Neutrophil (primary cell): ENCODE measurements around the gene TBC1D14.
"Not testable (repeated sequence)": the region's sequence is repeated elsewhere in the genome, so short reads cannot be mapped to it uniquely, and the experiment has no call there.

Experiments used
- H3K27ac ChIP-seq: fragments of 200-600 bp; sonication (generic); 2 replicates; pipeline ENCODE4 v1.5.1; 2016; ENCODE audit warnings: mild to moderate bottlenecking, moderate library complexity
- H3K27me3 ChIP-seq: fragments of 200-600 bp; sonication (generic); 2 replicates; pipeline ENCODE4 v1.6.0; 2016; ENCODE audit warnings: mild to moderate bottlenecking
- H3K36me3 ChIP-seq: fragments of 200-600 bp; sonication (generic); 2 replicates; pipeline ENCODE4 v1.5.1; 2017
- H3K4me1 ChIP-seq, 2 experiments: fragments of 200-600 bp in 1 of 2; sonication (generic) in 1 of 2; 1 replicate in 1 of 2; 2 replicates in 1 of 2; pipeline versions ENCODE4 v1.5.1 to v1.6.1; 2013 to 2016; ENCODE audit warnings: low read depth in 1 of 2, low read length in 1 of 2, mild to moderate bottlenecking in 1 of 2, moderate library complexity in 1 of 2; ENCODE audit not compliant: control insufficient read depth in 1 of 2, insufficient read depth in 1 of 2
- H3K4me3 ChIP-seq, 2 experiments: fragments of 200-600 bp in 1 of 2; sonication (generic) in 1 of 2; 1 replicate in 1 of 2; 2 replicates in 1 of 2; pipeline ENCODE4 v1.5.1; 2013 to 2016; ENCODE audit warnings: low read depth in 1 of 2, low read length in 1 of 2, mild to moderate bottlenecking in 1 of 2, moderate library complexity in 1 of 2
- H3K9me3 ChIP-seq: fragments of 200-600 bp; sonication (generic); 2 replicates; pipeline ENCODE4 v1.5.1; 2016
- TF ChIP-seq, protein P1 (sequence below): fragments of 200-600 bp; sonication (generic); IDR thresholded peaks from 2 replicates; pipeline ENCODE4 v1.5.1; 2016; ENCODE audit warnings: antibody characterized with exemption

The TBC1D14 gene

DNA sequence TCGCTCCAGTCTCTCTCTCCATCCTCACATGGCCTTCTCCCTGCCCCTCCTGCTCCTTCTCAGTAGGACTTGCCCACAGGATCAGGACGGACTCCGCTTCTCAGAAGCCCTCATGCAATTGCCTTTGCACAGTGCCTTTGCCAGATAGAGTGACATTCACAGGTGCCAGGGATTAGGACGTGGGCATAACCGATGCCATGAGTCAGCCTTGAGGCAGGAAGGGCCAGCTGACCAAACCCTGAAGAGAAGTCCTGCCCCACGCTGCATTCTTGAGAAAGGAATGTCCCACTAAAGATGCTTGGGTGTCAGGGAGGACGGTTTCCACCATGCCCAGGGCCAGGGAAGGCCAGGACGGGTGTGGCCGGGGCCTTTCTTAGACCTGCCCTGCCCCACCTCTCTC, 164.8 kb downstream of the TBC1D14 start:
- Histone ChIP-seq H3K9me3 (no peaks in the 10 kb centered on the region), H3K4me3 (no peak overlapping the region), H3K36me3 (no peaks in the 10 kb centered on the region), H3K27me3 (peaks cover 28% of the 10 kb centered on the region), H3K27ac (no peak overlapping the region), H3K4me1 (peaks cover 5 to 9% of the 10 kb centered on the region in 2 experiments)
- TF ChIP-seq, protein P1, sequence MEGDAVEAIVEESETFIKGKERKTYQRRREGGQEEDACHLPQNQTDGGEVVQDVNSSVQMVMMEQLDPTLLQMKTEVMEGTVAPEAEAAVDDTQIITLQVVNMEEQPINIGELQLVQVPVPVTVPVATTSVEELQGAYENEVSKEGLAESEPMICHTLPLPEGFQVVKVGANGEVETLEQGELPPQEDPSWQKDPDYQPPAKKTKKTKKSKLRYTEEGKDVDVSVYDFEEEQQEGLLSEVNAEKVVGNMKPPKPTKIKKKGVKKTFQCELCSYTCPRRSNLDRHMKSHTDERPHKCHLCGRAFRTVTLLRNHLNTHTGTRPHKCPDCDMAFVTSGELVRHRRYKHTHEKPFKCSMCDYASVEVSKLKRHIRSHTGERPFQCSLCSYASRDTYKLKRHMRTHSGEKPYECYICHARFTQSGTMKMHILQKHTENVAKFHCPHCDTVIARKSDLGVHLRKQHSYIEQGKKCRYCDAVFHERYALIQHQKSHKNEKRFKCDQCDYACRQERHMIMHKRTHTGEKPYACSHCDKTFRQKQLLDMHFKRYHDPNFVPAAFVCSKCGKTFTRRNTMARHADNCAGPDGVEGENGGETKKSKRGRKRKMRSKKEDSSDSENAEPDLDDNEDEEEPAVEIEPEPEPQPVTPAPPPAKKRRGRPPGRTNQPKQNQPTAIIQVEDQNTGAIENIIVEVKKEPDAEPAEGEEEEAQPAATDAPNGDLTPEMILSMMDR = no peak

DNA sequence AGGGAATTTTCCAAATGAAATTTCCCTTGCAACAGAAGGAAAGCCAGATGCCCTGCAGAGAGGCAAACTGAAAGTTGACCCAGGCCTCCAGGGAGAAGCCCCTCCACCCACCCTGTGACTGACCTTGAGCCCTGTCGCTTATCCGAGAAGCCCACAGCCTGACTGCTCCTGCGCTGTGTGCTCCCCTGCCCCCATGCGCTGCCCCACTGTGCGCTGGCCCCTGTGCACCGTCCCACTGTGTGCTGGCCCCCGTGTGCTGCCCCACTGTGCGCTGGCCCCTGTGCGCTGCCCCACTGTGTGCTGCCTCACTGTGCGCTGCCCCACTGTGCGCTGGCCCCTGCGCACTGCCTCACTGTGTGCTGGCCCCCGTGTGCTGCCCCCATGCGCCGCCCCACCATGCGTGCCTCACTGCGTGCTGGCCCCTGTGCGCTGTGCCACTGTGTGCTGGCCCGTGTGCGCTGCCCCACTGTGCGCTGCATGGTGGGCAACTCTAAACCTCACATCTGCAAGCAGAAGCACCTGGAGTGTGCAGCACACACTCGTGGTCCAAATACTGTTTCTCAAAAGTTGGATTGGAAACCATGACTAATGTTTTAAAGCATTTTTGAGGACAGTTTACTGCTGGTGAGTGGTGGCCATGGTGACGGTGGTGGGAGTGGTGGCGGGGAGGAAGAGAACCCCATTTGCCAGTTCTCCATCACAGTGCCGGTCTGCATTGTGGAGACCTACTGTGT, 166.5 kb downstream of the TBC1D14 start:
- Histone ChIP-seq H3K4me3 (no peak overlapping the region), H3K9me3 (no peaks in the 10 kb centered on the region), H3K36me3 (no peaks in the 10 kb centered on the region), H3K27me3 (peaks cover 40% of the 10 kb centered on the region), H3K27ac (no peak overlapping the region), H3K4me1 (no peaks in the 10 kb centered on the region)
- TF ChIP-seq, protein P1 = no peak

DNA sequence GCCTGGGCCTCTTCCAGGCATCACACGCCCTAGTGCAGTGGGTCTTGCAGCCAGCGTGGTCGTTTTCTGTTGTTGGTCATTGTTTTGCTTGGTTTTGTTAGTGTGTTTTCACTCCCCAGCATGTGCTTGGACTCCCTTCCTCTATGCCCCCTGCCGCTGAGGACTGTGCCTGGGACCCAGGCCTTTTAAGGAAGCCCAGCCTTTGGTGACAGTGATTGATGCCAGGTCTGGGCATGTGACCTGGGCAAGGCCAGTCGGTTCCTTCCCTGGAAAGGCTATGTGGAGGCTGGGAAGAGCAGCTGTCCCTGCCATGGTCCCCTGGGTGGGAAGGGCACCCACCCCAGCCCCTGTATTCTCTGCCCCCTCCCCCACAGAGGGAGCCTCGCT, 167.1 kb downstream of the TBC1D14 start:
- no peak overlapping the region for H3K4me3 ChIP-seq
- H3K9me3 ChIP-seq = no peaks in the 10 kb centered on the region
- H3K27me3 ChIP-seq = peaks cover 40% of the 10 kb centered on the region
- no peak overlapping the region for H3K27ac ChIP-seq
- no peaks in the 10 kb centered on the region for H3K36me3 ChIP-seq
- H3K4me1 ChIP-seq = no peaks in the 10 kb centered on the region
- TF ChIP-seq, protein P1 = no peak

DNA sequence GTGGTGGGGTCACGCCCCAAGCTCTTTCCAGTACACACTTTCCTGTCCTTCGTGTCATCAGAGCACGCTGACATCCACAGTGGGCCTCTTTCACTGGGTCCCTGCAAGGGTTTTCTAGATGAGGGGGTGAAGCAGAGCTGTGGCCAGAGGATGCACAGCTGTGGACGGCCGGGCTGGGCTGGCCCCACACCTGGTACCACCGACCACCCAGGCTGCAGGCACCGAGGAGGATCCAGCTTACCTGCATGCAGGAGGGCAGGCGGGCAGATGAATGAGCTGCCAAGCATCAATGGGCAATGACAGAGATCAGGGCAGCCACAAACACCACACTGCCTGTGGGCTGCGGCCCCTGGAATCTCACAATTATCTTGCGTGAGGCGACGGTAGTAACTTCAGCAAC, 167.7 kb downstream of the TBC1D14 start:
- Histone ChIP-seq H3K36me3 (no peaks in the 10 kb centered on the region), H3K4me1 (no peaks in the 10 kb centered on the region), H3K27me3 (peaks cover 40% of the 10 kb centered on the region), H3K9me3 (no peaks in the 10 kb centered on the region), H3K4me3 (no peak overlapping the region), H3K27ac (no peak overlapping the region)
- TF ChIP-seq, protein P1 = no peak

DNA sequence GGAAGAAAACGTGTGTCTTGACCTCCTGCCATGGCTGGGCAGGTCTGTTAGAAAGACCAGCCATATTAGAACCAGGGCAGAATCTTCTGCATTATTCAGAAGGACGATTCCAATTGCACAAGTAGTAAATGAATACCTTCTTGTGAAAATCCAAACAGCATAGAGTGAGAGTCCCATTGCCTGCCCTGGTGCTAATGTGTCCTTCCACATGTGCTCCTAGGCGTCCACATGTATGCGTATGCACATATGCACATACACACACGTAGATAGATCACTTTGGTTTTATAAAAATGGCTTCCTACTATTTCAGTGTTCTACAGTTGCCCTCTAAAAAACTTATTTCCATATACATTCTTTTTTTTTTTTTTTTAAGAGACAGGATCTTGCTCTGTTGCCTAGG, 168.4 kb downstream of the TBC1D14 start:
- Histone ChIP-seq H3K9me3 (no peaks in the 10 kb centered on the region), H3K27ac (no peak overlapping the region), H3K36me3 (no peaks in the 10 kb centered on the region), H3K27me3 (peaks cover 40% of the 10 kb centered on the region), H3K4me3 (no peak overlapping the region), H3K4me1 (no peaks in the 10 kb centered on the region)
- TF ChIP-seq, protein P1 = no peak

DNA sequence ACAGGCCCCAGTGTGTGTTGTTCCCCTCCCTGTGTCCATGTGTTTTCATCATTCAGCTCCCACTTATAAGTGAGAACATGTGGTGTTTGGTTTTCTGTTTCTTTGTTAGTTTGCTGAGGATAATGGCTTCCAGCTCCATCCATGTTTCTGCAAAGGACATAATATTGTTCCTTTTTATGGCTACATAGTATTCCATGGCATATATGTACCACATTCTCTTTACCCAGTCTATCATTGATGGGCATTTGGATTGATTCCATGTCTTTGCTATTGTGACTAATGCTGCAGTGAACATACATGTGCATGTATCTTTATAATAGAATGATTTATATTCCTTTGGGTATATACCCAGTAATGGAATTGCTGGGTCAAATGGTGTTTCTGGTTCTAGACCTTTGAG, 169.9 kb downstream of the TBC1D14 start:
- H3K27me3 ChIP-seq = peaks cover 55% of the 10 kb centered on the region
- H3K9me3 ChIP-seq, H3K4me1 ChIP-seq, H3K27ac ChIP-seq, H3K36me3 ChIP-seq, H3K4me3 ChIP-seq: not testable (repeated sequence)

DNA sequence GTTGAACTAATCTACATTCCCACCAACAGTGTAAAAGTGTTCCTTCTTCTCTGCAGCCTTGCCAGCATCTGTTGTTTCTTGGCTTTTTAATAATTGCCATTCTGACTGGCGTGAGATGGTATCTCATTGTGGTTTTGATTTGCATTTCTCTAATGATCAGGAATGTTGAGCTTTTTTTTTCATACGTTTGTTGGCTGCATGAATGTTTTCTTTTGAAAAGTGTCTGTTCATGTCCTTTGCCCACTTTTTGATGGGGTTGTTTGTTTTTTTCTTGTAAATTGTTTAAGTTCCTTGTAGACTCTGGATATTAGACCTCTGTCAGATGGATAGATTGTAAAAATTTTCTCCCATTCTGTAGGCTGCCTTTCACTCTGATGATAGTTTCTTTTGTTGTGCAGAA, 170.3 kb downstream of the TBC1D14 start:
- not testable (repeated sequence) for H3K9me3 ChIP-seq, H3K36me3 ChIP-seq, H3K4me1 ChIP-seq, H3K27ac ChIP-seq, H3K4me3 ChIP-seq
- H3K27me3 ChIP-seq = peaks cover 59% of the 10 kb centered on the region
